NCI-H510A treated with DMSO at 0.1 percent for 48 hours (cell line): Measurements from ENCODE around the gene FLNC.

Experiments
- DNase-seq: peaks from one replicate; lab custom pipeline; 2025; lab: John Stamatoyannopoulos, UW

Gene FLNC

DNA sequence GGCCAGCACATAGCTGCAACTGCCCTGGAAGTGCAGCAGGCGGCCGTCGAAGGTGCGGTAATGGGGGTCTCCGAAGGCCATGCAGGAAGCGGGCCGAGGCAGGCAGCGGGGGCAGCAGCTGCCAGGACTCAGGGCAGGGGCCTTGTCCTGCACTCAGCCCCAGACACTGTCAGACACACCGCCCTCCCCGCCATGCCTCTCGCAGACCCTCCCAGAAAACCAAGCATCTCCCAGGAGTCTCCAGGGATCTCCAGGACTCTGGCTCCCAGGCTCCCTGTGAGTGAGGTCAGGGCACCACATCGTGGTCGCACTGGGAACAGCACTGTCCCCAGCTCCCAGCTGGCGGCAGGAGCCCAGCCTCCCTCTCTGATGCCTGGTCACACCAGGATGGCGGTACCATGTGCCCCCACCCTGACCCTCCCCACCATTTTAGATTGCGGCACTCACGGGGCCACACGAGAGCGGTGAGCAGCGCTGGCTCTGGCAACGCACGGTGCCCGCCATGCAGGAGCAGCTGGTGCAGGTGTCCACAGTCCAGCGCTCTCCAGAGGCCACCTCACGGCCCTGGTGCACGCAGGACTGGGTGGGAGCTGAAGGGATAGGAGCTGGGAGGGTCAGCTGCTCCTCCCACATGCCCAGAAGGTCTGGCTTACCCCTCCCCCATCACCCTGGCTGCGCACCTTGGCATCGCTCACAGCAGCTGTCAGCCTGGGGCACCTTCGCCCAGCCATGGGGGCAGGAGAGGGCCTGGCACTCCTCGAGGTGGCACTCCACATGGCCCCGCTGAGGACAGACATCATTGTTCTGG lies 49.9 kb downstream of the FLNC start:
- peak; percentile 2 for DNase-seq

GRCh38 chr7:128880791-128881457 lies 50.7 kb downstream of the FLNC start:
- no peak for DNase-seq

- DNase-seq, result no peak
Measured at GRCh38 chr7:128881458-128882125, 51.4 kb downstream of the FLNC start.

DNA sequence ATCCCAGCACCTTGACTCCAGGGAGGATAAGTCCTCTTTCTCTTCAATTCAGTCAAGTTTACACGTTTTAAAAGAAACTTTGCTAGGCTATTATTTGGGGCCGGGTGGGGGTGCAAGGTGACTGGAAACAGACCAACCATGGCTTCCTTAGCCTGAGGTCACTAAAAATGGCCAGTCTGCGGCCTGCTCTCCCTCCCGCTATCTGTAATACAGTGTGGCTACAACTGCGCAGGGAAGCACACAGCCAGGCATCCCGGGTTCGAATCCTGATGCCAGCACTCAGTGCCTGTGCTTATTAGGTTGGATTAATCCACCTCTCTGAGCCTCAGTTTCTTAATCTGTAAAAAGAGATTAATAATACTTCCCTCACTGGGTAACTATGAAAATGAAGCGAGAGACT lies 51.9 kb downstream of the FLNC start:
- no peak for DNase-seq

DNA sequence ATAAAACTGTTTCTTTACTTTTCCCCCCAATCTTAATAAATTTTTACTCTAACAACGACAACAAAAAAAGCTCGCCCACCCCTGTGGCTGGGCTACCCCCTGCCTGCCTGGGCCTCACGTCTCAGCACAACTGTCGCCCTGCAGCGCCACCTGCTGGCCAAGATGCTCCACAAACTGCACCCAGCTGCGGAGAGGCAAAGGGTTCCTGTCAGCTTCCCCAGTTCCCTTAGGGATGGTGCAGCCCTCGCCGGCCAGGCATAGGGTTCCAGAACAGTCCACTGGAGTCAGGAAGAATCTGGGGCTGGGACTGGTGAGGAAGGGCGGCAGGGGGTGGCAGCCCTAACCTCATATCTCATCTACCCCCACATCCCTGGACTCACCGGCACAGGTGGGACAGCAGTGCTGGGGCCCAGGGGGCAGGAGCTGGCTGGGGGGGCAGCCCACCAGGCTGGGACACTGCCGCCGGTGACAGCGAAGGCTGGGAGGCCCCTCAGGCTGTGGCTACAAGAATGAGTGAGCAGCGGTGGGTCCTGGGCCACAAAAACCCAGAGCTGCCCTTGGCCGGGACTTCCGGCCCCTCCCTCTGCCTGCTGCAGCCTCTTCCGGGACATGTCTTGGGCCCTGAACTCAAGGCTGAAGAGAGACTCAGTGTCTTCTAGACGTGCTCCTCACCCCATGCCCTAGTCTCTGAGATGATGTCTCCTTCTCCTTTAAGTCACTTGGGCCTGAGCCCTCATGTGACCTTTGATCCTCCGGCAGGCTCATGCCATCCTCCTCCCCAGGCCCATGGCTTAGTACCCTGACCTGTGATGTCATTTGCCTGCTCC lies 53.6 kb downstream of the FLNC start:
- DNase-seq, result peak; percentile 50

- no peak for DNase-seq
Measured at GRCh38 chr7:128884561-128885369, 54.6 kb downstream of the FLNC start.

DNA sequence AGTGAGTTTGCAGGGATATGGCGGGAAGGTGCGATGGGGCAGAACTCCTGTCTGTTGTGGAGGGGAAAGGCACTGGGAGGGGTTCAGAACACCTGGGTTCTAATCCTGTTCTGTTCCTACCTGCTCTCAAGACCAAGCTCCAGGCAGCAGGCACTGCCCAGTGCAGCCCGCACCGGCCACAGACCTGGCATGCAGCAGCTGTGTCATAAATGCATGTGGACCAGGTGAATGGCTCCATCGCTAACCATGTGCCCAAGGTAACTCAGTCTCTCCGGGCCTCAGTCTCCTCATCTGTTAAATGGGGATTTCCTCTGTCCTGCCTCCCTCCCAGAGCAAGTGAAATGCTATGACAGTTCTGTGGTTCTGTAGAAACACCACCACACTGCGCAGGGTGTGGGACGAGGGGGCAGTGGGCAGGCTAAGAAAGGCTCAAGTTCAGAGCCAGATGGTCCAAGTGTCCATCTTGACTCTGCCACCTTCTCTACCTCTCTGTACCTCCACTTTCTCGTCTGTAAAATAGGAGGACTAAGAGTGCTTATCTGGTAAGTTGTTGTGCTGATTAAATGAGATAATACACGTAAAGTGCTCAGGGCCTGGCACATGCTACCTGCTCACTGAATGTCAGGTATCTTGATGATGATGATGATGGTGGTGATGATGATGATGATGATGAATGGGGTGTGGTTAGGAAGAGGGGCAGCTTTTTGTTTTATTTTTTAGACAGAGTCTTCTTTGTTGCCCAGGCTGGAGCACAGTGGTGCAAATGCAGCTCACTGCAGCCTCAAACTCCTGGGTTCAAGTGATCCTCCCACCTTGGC lies 55.4 kb downstream of the FLNC start:
- DNase-seq, result no peak

DNA sequence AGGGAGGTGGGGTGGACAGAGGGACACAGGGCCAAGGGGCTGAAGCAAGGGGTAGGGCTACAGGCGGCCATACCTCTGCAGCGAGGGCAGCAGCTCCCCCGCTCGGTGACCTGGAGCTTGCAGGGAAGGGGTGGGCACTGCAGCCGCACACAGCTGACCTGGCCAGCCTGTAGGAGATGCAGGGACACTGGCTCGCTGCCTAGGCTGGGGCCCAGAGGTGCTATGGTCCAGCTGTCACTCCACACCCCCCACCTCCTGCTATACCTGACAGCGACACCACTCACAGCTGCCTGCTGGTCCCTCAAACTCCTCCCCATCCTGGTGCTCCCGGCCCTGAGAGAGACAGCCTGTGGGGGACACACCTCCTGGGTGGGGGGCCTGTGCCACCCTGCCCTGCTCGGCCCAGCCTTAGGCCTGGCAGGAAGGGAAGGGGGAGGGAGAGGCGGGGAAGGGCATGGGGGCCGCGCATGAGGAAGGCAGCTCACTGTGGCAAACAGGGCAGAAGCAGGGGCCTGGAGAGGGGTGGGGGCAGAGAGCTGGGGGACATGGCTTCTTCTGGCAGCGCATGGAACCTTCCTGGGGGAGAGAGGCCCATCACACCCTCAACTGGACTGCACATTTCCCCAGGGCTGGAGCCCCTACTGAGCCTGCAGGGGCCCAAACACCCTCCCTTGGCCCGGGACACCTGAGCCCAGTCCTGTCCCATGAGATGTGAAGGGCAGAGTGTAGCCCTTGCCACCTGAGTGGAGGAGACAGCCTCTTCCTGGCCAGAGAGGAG lies 56.4 kb downstream of the FLNC start:
- no peak for DNase-seq

GRCh38 chr7:128887169-128888038 lies 57.2 kb downstream of the FLNC start:
- no peak for DNase-seq

DNA sequence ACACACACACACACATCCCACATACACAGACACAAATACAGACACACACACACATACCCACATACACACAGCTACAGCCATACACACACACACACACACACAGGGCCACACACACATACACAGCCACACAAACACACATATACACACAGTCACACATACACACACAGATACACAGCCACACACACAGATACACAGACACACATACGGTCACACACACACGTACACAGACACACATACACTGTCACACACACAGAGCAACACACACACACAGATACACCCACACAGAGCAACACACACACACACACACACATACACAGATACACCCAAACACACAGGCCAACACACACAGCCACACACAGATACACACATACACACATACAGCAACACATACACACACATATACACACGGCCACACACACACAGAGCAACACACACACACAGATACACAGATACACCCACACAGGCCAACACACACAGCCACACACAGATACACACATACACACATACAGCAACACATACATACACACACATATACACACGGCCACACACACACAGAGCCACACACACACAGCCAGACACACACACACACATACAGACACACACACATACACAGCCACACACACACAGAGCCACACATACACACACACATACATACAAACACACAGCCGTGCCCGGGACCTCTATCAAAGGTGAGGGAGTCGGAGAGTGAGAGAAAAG lies 58.0 kb downstream of the FLNC start:
- DNase-seq, result no peak

GRCh38 chr7:128888756-128889095 lies 58.5 kb downstream of the FLNC start:
- no peak for DNase-seq

DNA sequence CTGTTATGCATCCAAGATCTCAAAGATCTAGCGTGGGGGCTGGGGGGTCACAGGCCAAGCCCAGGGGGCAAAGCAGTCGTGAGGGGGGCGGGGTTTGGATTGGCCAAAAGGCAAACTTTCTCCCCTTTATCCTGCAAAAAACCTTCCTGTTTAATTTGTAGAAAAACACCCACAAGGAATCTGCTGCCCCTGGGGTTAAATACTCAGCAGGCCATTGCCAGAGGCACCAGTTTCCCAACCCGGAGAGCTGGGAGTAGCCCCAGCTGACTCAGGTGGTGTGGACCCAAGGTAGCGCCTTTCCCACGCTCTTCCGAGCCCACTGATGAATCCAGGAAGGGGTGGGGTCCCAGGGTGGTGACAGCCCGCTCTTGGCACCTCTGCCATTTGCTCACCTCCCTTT lies 58.9 kb downstream of the FLNC start:
- no peak for DNase-seq

DNA sequence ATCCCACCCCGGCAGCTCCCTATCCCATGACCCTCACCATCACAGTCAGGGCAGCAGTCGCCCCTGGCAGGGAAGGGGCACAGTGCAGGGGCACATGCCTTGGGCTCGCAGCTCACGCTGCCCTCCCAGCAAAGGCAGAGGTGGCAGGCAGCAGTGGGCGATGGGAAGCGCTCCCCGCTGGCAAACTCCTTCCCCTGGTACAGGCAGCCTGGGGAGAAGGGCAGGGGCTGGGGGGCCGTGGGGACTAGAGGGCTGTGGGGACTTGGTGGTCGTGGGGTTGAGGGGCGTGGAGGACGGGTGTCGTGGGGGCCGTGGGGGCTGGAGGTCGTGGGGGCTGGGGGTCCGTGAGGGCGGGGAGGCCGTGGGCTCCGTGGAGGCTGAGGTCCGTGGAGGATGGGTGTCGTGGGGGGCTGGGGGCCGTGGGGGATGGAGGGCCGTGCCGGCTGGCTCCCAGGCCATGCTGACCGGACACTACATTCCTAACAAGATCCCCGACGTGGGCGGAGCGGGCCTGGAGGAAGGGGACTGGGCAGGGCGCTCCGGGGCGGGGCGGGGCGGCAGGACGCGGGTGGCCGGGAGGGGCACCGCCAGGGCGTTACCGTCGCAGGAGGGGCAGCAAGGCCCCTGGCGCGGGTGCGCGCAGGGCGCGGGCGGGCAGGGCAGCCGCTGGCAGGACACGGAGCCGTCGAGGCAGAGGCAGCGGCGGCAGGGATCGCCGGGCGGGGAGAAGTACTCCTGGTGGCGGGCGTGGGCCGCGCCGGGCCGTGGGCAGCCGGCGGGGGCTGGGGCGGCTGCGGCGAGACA lies 60.3 kb downstream of the FLNC start:
- no peak for DNase-seq

DNA sequence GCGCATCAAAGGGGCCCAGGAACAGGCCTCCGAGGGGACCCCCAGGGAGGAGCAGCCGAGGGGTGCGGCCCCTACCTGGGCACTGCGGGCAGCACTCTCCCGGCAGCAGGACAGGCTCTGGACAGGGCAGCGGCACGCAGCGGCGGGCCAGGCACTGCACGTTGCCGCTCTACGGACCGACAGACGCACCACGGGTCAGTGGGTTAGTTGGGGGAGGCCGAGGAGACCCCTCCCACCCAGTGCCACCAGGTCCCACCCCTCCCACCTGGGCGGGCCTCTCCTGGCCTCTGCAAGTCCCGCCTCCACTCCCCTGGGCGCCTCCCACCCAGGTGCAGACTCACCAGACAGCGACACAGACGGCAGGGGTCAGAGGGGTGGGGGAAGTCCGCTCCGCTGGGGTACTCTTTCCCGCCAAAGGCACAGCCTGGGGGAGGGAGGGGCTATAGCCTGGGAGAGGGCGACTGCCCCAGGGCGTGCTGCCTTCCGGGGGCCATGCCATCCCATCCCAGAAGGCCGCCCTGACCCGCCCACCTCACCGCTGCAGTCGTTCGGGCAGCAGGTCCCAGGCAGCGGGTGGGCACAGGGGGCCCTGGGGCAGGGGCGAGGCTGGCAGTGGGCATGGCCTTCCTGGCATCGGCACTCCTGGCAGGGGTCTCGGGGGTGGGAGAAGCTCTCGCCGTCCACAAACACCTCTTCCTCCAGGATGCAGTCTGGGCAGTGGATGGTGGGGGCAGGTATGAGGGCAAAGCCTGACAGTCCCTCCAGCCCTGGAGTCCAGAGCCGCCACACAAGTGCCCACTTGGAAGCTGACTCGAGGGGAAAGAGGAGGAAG lies 61.1 kb downstream of the FLNC start:
- DNase-seq, result peak; percentile 12

- no peak for DNase-seq
Measured at GRCh38 chr7:128891942-128892269, 61.7 kb downstream of the FLNC start.

- no peak for DNase-seq
Measured at GRCh38 chr7:128892521-128893250, 62.5 kb downstream of the FLNC start.
